Suprapubic skin (tissue), 4 donors: ENCODE results near the gene RECK. TPM values are rescaled to one million over a fixed set of nuclear protein-coding genes. Genes with fewer than 3 reads are reported as not detected.
"Not testable (repeated sequence)": the region's sequence is repeated elsewhere in the genome, so short reads cannot be mapped to it uniquely, and the experiment has no call there.

ENCODE experiments used
- DNase-seq, 2 donors: peaks; one replicate each; pipeline ENCODE4 v3.0.0-alpha.2; 2019; ENCODE audit warnings: low spot score in 2 of 2
- H3K27ac ChIP-seq: fragments of 200-600 bp; sonication (generic); one replicate; pipeline ENCODE4 v1.5.1; 2019
- H3K27me3 ChIP-seq: fragments of 200-600 bp; sonication (generic); one replicate; pipeline ENCODE4 v1.5.1; 2019
- H3K36me3 ChIP-seq: fragments of 200-600 bp; sonication (generic); one replicate; pipeline ENCODE4 v1.5.1; 2019
- H3K4me1 ChIP-seq: fragments of 200-600 bp; sonication (generic); one replicate; pipeline ENCODE4 v1.5.1; 2019
- H3K4me3 ChIP-seq: fragments of 200-600 bp; sonication (generic); one replicate; pipeline ENCODE4 v1.5.1; 2019; ENCODE audit warnings: mild to moderate bottlenecking
- H3K9me3 ChIP-seq: fragments of 200-600 bp; sonication (generic); one replicate; pipeline ENCODE4 v1.5.1; 2019
- EP300 ChIP-seq: sonication (generic); formaldehyde crosslinking; IDR thresholded peaks from one replicate; pipeline ENCODE4 v1.6.1; 2017; ENCODE audit warnings: antibody characterized with exemption
- POLR2A ChIP-seq, 2 donors: fragments of 450-650 bp; IDR thresholded peaks; one replicate each; pipeline ENCODE4 v1.6.1; 2017; ENCODE audit warnings: antibody characterized with exemption in 2 of 2, mild to moderate bottlenecking in 2 of 2, moderate library complexity in 2 of 2
- POLR2AphosphoS5 ChIP-seq, 3 donors: sonication (generic); formaldehyde crosslinking; IDR thresholded peaks; one replicate each; pipeline ENCODE4 v1.6.1; 2017; ENCODE audit warnings: antibody characterized with exemption in 3 of 3
- WGBS: methylation state at CpG from one replicate; pipeline ENCODE4 v1.1.5; 2018; 5-methylcytosine and 5-hydroxymethylcytosine counted together
- total RNA-seq, 4 donors: library from RNA; depleted of rRNA; stranded (reverse); fragments of >200 nt; gene quantifications; one replicate each; pipeline ENCODE4 v1.1.0, GENCODE V29; 2016
- TF ChIP-seq, protein P1 (sequence below), 2 donors: fragments of 200-600 bp in 1 of 2; fragments of 450-650 bp in 1 of 2; sonication (generic) in 1 of 2; IDR thresholded peaks; one replicate each; pipeline ENCODE4 v1.5.1; 2016 to 2019; ENCODE audit warnings: antibody characterized with exemption in 2 of 2, mild to moderate bottlenecking in 1 of 2, moderate library complexity in 1 of 2

Gene RECK
- total RNA-seq, 4 donors from 2014 or later, result 3.1 to 6.4 (median 4.0) TPM

DNA sequence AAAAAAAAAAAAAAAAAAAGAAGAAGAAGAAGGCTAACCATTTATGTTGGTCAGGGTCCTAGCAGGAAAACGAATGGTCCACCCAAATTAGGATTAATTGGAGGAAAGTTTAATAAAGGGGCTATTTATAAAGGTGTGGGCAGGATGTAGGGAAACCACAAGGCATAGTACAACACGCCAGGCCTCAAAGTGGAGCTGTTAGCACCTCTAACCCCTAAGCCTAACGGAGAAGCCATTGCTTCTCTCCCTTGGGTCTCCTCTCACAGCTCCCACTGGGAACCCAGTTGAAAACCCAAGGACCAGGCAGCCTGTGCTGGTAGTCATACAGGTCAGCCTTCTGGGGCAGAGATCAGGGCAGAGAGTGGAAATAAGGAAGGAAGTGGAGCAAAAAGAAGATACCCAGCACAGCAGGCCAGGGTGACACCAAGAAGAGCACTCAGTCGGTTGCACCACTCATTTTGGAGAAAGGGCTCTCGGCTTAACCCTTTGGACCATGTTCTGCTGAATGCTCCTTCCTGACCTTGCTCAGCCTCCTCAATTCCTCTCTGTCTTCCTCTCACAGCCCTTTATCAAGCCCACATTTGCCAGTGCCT, 91.0 kb downstream of the RECK start:
- H3K36me3 ChIP-seq, result no peaks in the 10 kb centered on the region
- no peak overlapping the region for H3K27ac ChIP-seq
- H3K27me3 ChIP-seq, result no peaks in the 10 kb centered on the region
- no peak overlapping the region for H3K4me3 ChIP-seq
- 79% methylated on average over 5 of the region's 5 CpGs for WGBS
- no peaks in the 10 kb centered on the region for H3K9me3 ChIP-seq
- H3K4me1 ChIP-seq, result no peaks in the 10 kb centered on the region
- TF ChIP-seq EP300 (no peak), POLR2AphosphoS5 (IDR thresholded peaks at IDR 0.05) (no peak), POLR2A (IDR thresholded peaks at IDR 0.05) (no peak)
- TF ChIP-seq, protein P1, sequence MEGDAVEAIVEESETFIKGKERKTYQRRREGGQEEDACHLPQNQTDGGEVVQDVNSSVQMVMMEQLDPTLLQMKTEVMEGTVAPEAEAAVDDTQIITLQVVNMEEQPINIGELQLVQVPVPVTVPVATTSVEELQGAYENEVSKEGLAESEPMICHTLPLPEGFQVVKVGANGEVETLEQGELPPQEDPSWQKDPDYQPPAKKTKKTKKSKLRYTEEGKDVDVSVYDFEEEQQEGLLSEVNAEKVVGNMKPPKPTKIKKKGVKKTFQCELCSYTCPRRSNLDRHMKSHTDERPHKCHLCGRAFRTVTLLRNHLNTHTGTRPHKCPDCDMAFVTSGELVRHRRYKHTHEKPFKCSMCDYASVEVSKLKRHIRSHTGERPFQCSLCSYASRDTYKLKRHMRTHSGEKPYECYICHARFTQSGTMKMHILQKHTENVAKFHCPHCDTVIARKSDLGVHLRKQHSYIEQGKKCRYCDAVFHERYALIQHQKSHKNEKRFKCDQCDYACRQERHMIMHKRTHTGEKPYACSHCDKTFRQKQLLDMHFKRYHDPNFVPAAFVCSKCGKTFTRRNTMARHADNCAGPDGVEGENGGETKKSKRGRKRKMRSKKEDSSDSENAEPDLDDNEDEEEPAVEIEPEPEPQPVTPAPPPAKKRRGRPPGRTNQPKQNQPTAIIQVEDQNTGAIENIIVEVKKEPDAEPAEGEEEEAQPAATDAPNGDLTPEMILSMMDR (IDR thresholded peaks at IDR 0.05), result no peak
- no peak for DNase-seq

DNA sequence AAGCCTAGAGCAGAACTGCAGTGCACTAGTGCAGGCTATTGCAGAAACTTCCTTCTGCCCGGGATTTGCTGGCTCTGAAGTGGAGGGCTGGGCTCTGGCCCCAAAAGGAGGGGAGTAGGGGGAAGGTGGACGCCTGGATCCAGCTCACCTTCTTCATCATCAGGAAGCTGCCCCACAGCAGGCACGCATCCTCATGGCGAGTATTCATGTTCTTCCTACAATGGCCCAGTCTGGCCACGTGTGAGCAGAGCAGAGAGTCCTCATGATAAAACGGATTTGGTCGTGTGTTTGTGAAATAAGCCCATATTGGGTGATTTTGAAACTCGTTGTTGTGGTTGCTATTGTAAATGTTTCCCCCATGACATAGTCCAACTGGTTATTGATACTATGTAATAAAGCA, 91.6 kb downstream of the RECK start:
- TF ChIP-seq, protein P1 (IDR thresholded peaks at IDR 0.05), result no peak
- no peak for TF ChIP-seq EP300
- TF ChIP-seq POLR2A (IDR thresholded peaks at IDR 0.05), result no peak
- TF ChIP-seq POLR2AphosphoS5 (IDR thresholded peaks at IDR 0.05), result no peak

DNA sequence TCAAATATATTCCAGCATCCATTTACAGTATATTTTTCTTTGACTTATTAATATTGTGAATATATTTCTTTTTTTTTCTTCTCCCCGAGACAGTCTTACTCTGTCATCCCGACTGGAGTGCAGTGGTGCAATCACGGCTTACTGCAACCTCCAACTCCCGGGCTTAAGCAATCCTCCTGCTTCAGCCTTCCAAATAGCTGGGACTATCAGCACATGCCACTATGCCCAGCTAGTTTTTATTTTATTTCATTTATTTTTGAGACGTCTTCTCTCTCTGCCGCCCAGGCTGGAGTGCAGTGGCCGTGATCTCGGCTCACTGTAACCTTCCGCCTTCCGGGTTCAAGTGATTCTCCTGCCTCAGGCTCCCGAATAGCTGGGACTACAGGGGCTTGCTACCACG, 92.4 kb downstream of the RECK start:
- Histone ChIP-seq H3K36me3 (no peaks in the 10 kb centered on the region), H3K4me1 (no peaks in the 10 kb centered on the region), H3K4me3 (no peak overlapping the region), H3K27ac (no peak overlapping the region), H3K27me3 (no peaks in the 10 kb centered on the region), H3K9me3 (no peaks in the 10 kb centered on the region)
- TF ChIP-seq POLR2AphosphoS5 (IDR thresholded peaks at IDR 0.05) (no peak), EP300 (no peak), POLR2A (IDR thresholded peaks at IDR 0.05) (no peak)
- TF ChIP-seq, protein P1 (IDR thresholded peaks at IDR 0.05), result no peak
- WGBS, result 89% methylated on average over 12 of the region's 12 CpGs
- DNase-seq, result no peak

More for the DNA sequence above, 91.6 kb downstream of the RECK start:
- Histone ChIP-seq H3K27me3 (no peaks in the 10 kb centered on the region), H3K36me3 (no peaks in the 10 kb centered on the region), H3K27ac (no peak overlapping the region), H3K9me3 (no peaks in the 10 kb centered on the region), H3K4me1 (no peaks in the 10 kb centered on the region), H3K4me3 (no peak overlapping the region)
- 79% methylated on average over 8 of the region's 8 CpGs for WGBS
- no peak for DNase-seq

DNA sequence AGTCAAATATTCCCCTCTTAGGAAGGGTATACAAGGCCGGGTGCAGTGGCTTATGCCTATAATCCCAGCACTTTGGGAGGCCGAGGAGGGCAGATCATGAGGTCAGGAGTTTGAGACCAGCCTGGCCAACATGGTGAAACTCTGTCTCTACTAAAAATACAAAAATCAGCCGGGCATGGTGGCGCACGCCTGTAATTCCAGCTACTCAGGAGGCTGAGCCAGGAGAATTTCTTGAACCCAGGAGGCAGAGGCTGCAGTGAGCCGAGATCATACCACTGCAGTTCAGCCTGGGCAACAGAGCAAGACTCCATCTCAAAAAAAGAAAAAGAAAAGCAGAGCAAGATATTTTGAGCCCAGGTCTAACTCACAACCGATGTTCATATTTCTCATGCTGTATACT, 95.0 kb downstream of the RECK start:
- DNase-seq, H3K27me3 ChIP-seq, H3K36me3 ChIP-seq, H3K4me1 ChIP-seq, H3K9me3 ChIP-seq, H3K4me3 ChIP-seq: not testable (repeated sequence)
- H3K27ac ChIP-seq, result peak overlapping the region; percentile 29
- WGBS, result 85% methylated on average over 7 of the region's 7 CpGs

DNA sequence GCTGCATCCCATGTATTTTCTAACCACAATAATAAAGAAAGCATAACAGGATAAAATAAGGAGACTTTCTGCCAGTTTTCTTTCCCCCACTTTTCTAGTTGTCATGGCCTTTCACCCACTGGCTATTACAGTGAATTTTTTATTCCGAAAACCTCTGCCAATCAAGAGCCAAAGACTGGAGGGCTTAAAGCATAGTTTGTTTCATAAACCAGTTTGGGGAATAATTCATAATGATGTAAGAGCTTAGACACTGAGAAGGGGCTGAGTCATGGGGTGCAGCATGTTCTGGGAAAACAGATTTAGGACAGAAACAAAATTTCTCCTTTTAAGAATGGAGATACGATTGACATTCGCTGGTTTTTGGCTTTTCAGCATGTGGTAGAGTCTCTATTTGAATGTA, 95.4 kb downstream of the RECK start:
- Histone ChIP-seq H3K36me3 (no peaks in the 10 kb centered on the region), H3K4me1 (peaks cover 12% of the 10 kb centered on the region), H3K27me3 (peaks cover 4% of the 10 kb centered on the region), H3K9me3 (no peaks in the 10 kb centered on the region), H3K27ac (peak overlapping the region; percentile 46), H3K4me3 (no peak overlapping the region)
- 62% methylated on average over 3 of the region's 3 CpGs for WGBS
- DNase-seq, result peak in 1 of 2 donors; percentile 8
- no peak for TF ChIP-seq POLR2AphosphoS5 (IDR thresholded peaks at IDR 0.05)
- TF ChIP-seq, protein P1 (IDR thresholded peaks at IDR 0.05), result no peak
- TF ChIP-seq EP300, result no peak
- no peak for TF ChIP-seq POLR2A (IDR thresholded peaks at IDR 0.05)
